ENCODE results near the gene NCAM1.

DNA sequence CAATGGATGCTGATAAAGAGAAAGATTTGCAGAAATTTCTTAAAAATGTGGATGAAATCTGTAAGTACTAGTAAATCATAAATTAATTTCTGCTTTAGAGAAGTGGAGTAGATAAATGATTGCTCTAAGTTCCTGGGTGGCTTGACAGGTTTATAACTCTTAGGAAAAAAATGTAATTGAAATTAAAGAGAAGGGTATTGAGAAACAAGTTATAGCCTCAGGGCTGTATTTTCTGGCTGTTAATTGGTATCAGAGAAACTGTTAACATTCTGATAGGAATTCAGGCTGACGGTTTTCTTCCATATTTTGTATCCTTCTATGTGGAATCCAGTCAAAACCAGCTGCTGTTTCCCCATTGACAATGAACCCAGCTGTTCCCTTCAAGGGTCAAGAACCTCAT, 355.0 kb downstream of the NCAM1 start:
- TF ChIP-seq, protein P1, sequence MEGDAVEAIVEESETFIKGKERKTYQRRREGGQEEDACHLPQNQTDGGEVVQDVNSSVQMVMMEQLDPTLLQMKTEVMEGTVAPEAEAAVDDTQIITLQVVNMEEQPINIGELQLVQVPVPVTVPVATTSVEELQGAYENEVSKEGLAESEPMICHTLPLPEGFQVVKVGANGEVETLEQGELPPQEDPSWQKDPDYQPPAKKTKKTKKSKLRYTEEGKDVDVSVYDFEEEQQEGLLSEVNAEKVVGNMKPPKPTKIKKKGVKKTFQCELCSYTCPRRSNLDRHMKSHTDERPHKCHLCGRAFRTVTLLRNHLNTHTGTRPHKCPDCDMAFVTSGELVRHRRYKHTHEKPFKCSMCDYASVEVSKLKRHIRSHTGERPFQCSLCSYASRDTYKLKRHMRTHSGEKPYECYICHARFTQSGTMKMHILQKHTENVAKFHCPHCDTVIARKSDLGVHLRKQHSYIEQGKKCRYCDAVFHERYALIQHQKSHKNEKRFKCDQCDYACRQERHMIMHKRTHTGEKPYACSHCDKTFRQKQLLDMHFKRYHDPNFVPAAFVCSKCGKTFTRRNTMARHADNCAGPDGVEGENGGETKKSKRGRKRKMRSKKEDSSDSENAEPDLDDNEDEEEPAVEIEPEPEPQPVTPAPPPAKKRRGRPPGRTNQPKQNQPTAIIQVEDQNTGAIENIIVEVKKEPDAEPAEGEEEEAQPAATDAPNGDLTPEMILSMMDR (IDR thresholded peaks at IDR 0.05) = no peak
- TF ChIP-seq POLR2A (IDR thresholded peaks at IDR 0.05) = no peak

All from thyroid gland (tissue), 4 donors.